HepG2 (cell line): ENCODE data around the gene AGAP3. TPM values are rescaled to one million over a fixed set of nuclear protein-coding genes. Genes with fewer than 3 reads are reported as not detected.

ENCODE experiments used
- ASH2L ChIP-seq: fragments of 300-600, 200-600 bp; sonication (generic); IDR thresholded peaks from 2 replicates; pipeline ENCODE4 v1.7.0; 2017; ENCODE audit warnings: low read depth, mild to moderate bottlenecking, moderate library complexity, mixed read lengths, low read length; ENCODE audit not compliant: insufficient read length
- CENPT ChIP-seq: sonication (generic); formaldehyde crosslinking; IDR thresholded peaks from 2 replicates; pipeline ENCODE4 v1.8.0; 2022; ENCODE audit warnings: low read depth, mild to moderate bottlenecking, moderate library complexity, missing genetic modification reagents
- ELF1 ChIP-seq: sonication (generic); formaldehyde crosslinking; IDR thresholded peaks from 2 replicates; pipeline ENCODE4 v1.4.0; 2020; ENCODE audit warnings: missing genetic modification reagents
- HIVEP1 ChIP-seq: sonication (generic); formaldehyde crosslinking; IDR thresholded peaks from 2 replicates; pipeline ENCODE4 v1.4.0; 2020; ENCODE audit warnings: mild to moderate bottlenecking, missing genetic modification reagents
- HNF4A ChIP-seq: sonication (generic); formaldehyde crosslinking; IDR thresholded peaks from 2 replicates; pipeline ENCODE4 v1.4.0; 2020; ENCODE audit warnings: missing genetic modification reagents
- MATR3 ChIP-seq: sonication (generic); formaldehyde crosslinking; IDR thresholded peaks from 2 replicates; pipeline ENCODE4 v1.4.0; 2020; ENCODE audit warnings: missing genetic modification reagents
- MED13 ChIP-seq: sonication (generic); formaldehyde crosslinking; IDR thresholded peaks from 2 replicates; pipeline ENCODE4 v1.5.0; 2020; ENCODE audit warnings: missing genetic modification reagents
- NFKB2 ChIP-seq: sonication (generic); formaldehyde crosslinking; IDR thresholded peaks from 2 replicates; pipeline ENCODE4 v1.4.0; 2020; ENCODE audit warnings: missing genetic modification reagents, borderline replicate concordance
- PAX8 ChIP-seq: sonication (generic); formaldehyde crosslinking; IDR thresholded peaks from 2 replicates; pipeline ENCODE4 v1.8.0; 2022; ENCODE audit warnings: mild to moderate bottlenecking, missing genetic modification reagents, borderline replicate concordance
- SMARCE1 ChIP-seq: fragments of 450-650 bp; IDR thresholded peaks from 2 replicates; pipeline ENCODE4 v1.6.1; 2017; ENCODE audit warnings: borderline replicate concordance
- SNRNP70 ChIP-seq: fragments of 200-400 bp; formaldehyde crosslinking; IDR thresholded peaks from 2 replicates; pipeline ENCODE4 v1.6.1; 2017; ENCODE audit warnings: mild to moderate bottlenecking, low read depth, low read length, moderate library complexity
- SOX5 ChIP-seq: IDR thresholded peaks from 2 replicates; pipeline ENCODE4 v1.6.1; 2016; ENCODE audit warnings: borderline replicate concordance
- YEATS2 ChIP-seq: sonication (generic); formaldehyde crosslinking; IDR thresholded peaks from 2 replicates; pipeline ENCODE4 v1.4.0; 2020; ENCODE audit warnings: missing genetic modification reagents, borderline replicate concordance
- YEATS4 ChIP-seq: sonication (generic); formaldehyde crosslinking; IDR thresholded peaks from 2 replicates; pipeline ENCODE4 v1.4.0; 2020; ENCODE audit warnings: missing genetic modification reagents, borderline replicate concordance
- ZNF160 ChIP-seq: sonication (generic); formaldehyde crosslinking; IDR thresholded peaks from 2 replicates; pipeline ENCODE4 v1.8.0; 2022; ENCODE audit warnings: mild to moderate bottlenecking, inconsistent platforms, missing genetic modification reagents
- ZNF274 ChIP-seq: sonication (generic); formaldehyde crosslinking; IDR thresholded peaks from 2 replicates; pipeline ENCODE4 v1.5.1; 2020; ENCODE audit warnings: mild to moderate bottlenecking, missing genetic modification reagents
- ZNF639 ChIP-seq: conservative IDR thresholded peaks from 2 replicates; pipeline ENCODE4 v1.6.1; 2018; ENCODE audit warnings: missing genetic modification reagents
- ZNF747 ChIP-seq: sonication (generic); formaldehyde crosslinking; IDR thresholded peaks from 2 replicates; pipeline ENCODE4 v1.8.1; 2023; ENCODE audit warnings: missing genetic modification reagents, mild to moderate bottlenecking, borderline replicate concordance
- polyA plus RNA-seq, 8 experiments: library from polyadenylated mRNA; depleted of rRNA in 3 of 8; stranded (reverse) in 7 of 8; unstranded in 1 of 8; fragments of >200 nt; fragmentation: Illumina TruSeq in 4 of 8; extraction: Trizol in 4 of 8; gene quantifications; 2 replicates each; pipeline versions ENCODE4 v1.2.1 to v1.2.3, GENCODE V29; 2011 to 2016; ENCODE audit warnings: low read depth in 4 of 8, missing spikeins in 1 of 8, mixed read lengths in 1 of 8; ENCODE audit not compliant: insufficient read depth in 1 of 8
- total RNA-seq, 5 experiments: library from RNA; depleted of rRNA; stranded (reverse); fragments of >200 nt; fragmentation: Illumina TruSeq; extraction: Trizol; gene quantifications; 2 replicates each; pipeline ENCODE4 v1.2.3, GENCODE V29; 2016; ENCODE audit warnings: low read depth in 1 of 5
- TF ChIP-seq, protein P1 (sequence below): sonication (generic); formaldehyde crosslinking; IDR thresholded peaks from 2 replicates; pipeline ENCODE4 v1.9.0; 2022; ENCODE audit warnings: missing genetic modification reagents, mild to moderate bottlenecking, borderline replicate concordance
- TF ChIP-seq, protein P2 (sequence below): sonication (generic); formaldehyde crosslinking; IDR thresholded peaks from 2 replicates; pipeline ENCODE4 v1.8.0; 2022; ENCODE audit warnings: mild to moderate bottlenecking, missing genetic modification reagents
- TF ChIP-seq, protein P3 (sequence below): sonication (generic); formaldehyde crosslinking; IDR thresholded peaks from 2 replicates; pipeline ENCODE4 v1.8.0; 2022; ENCODE audit warnings: low read depth, missing genetic modification reagents
- TF ChIP-seq, protein P4 (sequence below): sonication (generic); formaldehyde crosslinking; IDR thresholded peaks from 2 replicates; pipeline ENCODE4 v1.4.0; 2020; ENCODE audit warnings: low read depth, mild to moderate bottlenecking, missing genetic modification reagents

AGAP3 gene
- total and polyA plus RNA-seq, 2 of the 13 experiments (the other 11 are each of a cell fraction or from before 2014, with no cell fraction given) = 31.3 to 61.4 TPM

GRCh38 chr7:151085691-151086620 lies at the start of gene AGAP3 (continued):
- TF ChIP-seq, protein P1, sequence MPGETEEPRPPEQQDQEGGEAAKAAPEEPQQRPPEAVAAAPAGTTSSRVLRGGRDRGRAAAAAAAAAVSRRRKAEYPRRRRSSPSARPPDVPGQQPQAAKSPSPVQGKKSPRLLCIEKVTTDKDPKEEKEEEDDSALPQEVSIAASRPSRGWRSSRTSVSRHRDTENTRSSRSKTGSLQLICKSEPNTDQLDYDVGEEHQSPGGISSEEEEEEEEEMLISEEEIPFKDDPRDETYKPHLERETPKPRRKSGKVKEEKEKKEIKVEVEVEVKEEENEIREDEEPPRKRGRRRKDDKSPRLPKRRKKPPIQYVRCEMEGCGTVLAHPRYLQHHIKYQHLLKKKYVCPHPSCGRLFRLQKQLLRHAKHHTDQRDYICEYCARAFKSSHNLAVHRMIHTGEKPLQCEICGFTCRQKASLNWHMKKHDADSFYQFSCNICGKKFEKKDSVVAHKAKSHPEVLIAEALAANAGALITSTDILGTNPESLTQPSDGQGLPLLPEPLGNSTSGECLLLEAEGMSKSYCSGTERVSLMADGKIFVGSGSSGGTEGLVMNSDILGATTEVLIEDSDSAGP = peak; percentile 73; the same call in 1 of the 2 replicates
- TF ChIP-seq ZNF274 = peak; percentile 87; the same call in 1 of the 2 replicates
- TF ChIP-seq ZNF639 (CRISPR knock-in tag) = peak; percentile 48; the same call in 1 of the 2 replicates
- no peak for TF ChIP-seq ZNF160 (CRISPR knock-in tag)
- peak; percentile 75 for TF ChIP-seq ELF1
- 0 out of 2 replicates have a peak, but pooled peaks have one; percentile 46 for TF ChIP-seq HIVEP1
- TF ChIP-seq, protein P2, sequence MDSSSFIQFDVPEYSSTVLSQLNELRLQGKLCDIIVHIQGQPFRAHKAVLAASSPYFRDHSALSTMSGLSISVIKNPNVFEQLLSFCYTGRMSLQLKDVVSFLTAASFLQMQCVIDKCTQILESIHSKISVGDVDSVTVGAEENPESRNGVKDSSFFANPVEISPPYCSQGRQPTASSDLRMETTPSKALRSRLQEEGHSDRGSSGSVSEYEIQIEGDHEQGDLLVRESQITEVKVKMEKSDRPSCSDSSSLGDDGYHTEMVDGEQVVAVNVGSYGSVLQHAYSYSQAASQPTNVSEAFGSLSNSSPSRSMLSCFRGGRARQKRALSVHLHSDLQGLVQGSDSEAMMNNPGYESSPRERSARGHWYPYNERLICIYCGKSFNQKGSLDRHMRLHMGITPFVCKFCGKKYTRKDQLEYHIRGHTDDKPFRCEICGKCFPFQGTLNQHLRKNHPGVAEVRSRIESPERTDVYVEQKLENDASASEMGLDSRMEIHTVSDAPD (CRISPR knock-in tag) = 0 out of 2 replicates have a peak, but pooled peaks have one; percentile 38
- TF ChIP-seq NFKB2 (CRISPR knock-in tag) = peak; percentile 71; the same call in 1 of the 2 replicates
- 0 out of 2 replicates have a peak, but pooled peaks have one; percentile 27 for TF ChIP-seq MED13 (CRISPR knock-in tag)
- TF ChIP-seq MATR3 (CRISPR knock-in tag) = no peak
- TF ChIP-seq ASH2L = peak; percentile 25
- TF ChIP-seq HNF4A (CRISPR knock-in tag) = no peak
- TF ChIP-seq ZNF747 (CRISPR knock-in tag) = no peak
- 0 out of 2 replicates have a peak, but pooled peaks have one; percentile 38 for TF ChIP-seq YEATS2 (CRISPR knock-in tag)
- TF ChIP-seq PAX8 (CRISPR knock-in tag) = no peak
- TF ChIP-seq YEATS4 = no peak
- TF ChIP-seq, protein P3, sequence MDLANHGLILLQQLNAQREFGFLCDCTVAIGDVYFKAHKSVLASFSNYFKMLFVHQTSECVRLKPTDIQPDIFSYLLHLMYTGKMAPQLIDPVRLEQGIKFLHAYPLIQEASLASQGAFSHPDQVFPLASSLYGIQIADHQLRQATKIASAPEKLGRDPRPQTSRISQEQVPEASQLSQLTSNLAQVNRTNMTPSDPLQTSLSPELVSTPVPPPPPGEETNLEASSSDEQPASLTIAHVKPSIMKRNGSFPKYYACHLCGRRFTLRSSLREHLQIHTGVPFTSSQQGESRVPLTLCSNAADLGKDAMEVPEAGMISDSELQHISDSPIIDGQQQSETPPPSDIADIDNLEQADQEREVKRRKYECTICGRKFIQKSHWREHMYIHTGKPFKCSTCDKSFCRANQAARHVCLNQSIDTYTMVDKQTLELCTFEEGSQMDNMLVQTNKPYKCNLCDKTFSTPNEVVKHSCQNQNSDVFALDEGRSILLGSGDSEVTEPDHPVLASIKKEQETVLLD = peak; percentile 74; the same call in 1 of the 2 replicates
- no peak for TF ChIP-seq CENPT
- peak; percentile 27; the same call in 1 of the 2 replicates for TF ChIP-seq SOX5 (CRISPR knock-in tag)
- TF ChIP-seq, protein P4, sequence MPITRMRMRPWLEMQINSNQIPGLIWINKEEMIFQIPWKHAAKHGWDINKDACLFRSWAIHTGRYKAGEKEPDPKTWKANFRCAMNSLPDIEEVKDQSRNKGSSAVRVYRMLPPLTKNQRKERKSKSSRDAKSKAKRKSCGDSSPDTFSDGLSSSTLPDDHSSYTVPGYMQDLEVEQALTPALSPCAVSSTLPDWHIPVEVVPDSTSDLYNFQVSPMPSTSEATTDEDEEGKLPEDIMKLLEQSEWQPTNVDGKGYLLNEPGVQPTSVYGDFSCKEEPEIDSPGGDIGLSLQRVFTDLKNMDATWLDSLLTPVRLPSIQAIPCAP (CRISPR knock-in tag) = no peak
- TF ChIP-seq SMARCE1 = no peak
- TF ChIP-seq SNRNP70 = no peak
